Keratinocyte (primary cell): ENCODE results near the gene DNLZ. TPM values are rescaled to one million over a fixed set of nuclear protein-coding genes. Genes with fewer than 3 reads are reported as not detected.

ENCODE experiments used
- DNase-seq: peaks from one replicate; pipeline ENCODE4 v3.0.0-alpha.2; 2011; ENCODE audit warnings: low read depth, missing footprints, low spot score
- FAIRE-seq: peaks from 2 replicates; lab custom pipeline; 2011; peaks lifted over from hg19 to GRCh38; lab: Jason Lieb, UNC
- H2AFZ ChIP-seq: 2 replicates; pipeline ENCODE4 v1.6.0; 2012; ENCODE audit warnings: low read length, control low read depth, inconsistent platforms; ENCODE audit not compliant: control insufficient read depth
- H3K27ac ChIP-seq: 2 replicates; pipeline ENCODE4 v1.5.1; 2011; ENCODE audit warnings: low read length; ENCODE audit not compliant: control insufficient read depth, insufficient read depth
- H3K27me3 ChIP-seq: 3 replicates; pipeline ENCODE4 v1.6.0; 2011; ENCODE audit warnings: low read length; ENCODE audit not compliant: control insufficient read depth, insufficient read depth; ENCODE audit errors: extremely low read depth
- H3K36me3 ChIP-seq, 2 experiments: 2 replicates in 1 of 2; 3 replicates in 1 of 2; pipeline ENCODE4 v1.5.1; 2011; ENCODE audit warnings: low read length in 2 of 2, mild to moderate bottlenecking in 1 of 2; ENCODE audit not compliant: control insufficient read depth in 2 of 2, insufficient read depth in 2 of 2; ENCODE audit errors: extremely low read depth in 1 of 2
- H3K4me1 ChIP-seq: 3 replicates; pipeline ENCODE4 v1.5.1; 2011; ENCODE audit warnings: low read length; ENCODE audit not compliant: control insufficient read depth, insufficient read depth; ENCODE audit errors: extremely low read depth
- H3K4me2 ChIP-seq: 3 replicates; pipeline ENCODE4 v1.6.0; 2011; ENCODE audit warnings: low read depth, low read length; ENCODE audit not compliant: control insufficient read depth, insufficient read depth; ENCODE audit errors: extremely low read depth
- H3K4me3 ChIP-seq, 3 experiments: fragments of 200-600 bp in 1 of 3; sonication (generic) in 1 of 3; 2 replicates in 2 of 3; 3 replicates in 1 of 3; pipeline ENCODE4 v1.5.1; 2011 to 2016; ENCODE audit warnings: low read length in 3 of 3, mild to moderate bottlenecking in 3 of 3, control low read depth in 2 of 3, inconsistent platforms in 1 of 3, low read depth in 1 of 3, mixed read lengths in 1 of 3, mixed run types in 1 of 3, moderate library complexity in 1 of 3; ENCODE audit not compliant: control insufficient read depth in 2 of 3, insufficient read depth in 2 of 3; ENCODE audit errors: extremely low read depth in 1 of 3
- H3K79me2 ChIP-seq: 2 replicates; pipeline ENCODE4 v1.6.0; 2012; ENCODE audit warnings: low read length; ENCODE audit not compliant: control insufficient read depth, insufficient read depth
- H3K9ac ChIP-seq: 3 replicates; pipeline ENCODE4 v1.6.0; 2011; ENCODE audit warnings: low read length; ENCODE audit not compliant: control insufficient read depth, insufficient read depth; ENCODE audit errors: extremely low read depth
- H3K9me1 ChIP-seq: 3 replicates; pipeline ENCODE4 v1.6.0; 2011; ENCODE audit warnings: low read length; ENCODE audit not compliant: control insufficient read depth, insufficient read depth; ENCODE audit errors: extremely low read depth
- H3K9me3 ChIP-seq: 2 replicates; pipeline ENCODE4 v1.5.1; 2012; ENCODE audit warnings: low read depth, low read length; ENCODE audit not compliant: control insufficient read depth
- H4K20me1 ChIP-seq: 3 replicates; pipeline ENCODE4 v1.6.0; 2011; ENCODE audit warnings: low read length; ENCODE audit not compliant: control insufficient read depth, insufficient read depth; ENCODE audit errors: extremely low read depth
- CTCF ChIP-seq, 3 experiments: IDR thresholded peaks in 1 of 3; conservative IDR thresholded peaks in 1 of 3; optimal IDR thresholded peaks in 1 of 3; 2 replicates in 2 of 3; 3 replicates in 1 of 3; pipeline versions ENCODE3 to v1.5.1; 2011; ENCODE audit warnings: low read length in 3 of 3, mild to moderate bottlenecking in 3 of 3, moderate library complexity in 2 of 3, control low read depth in 1 of 3, inconsistent platforms in 1 of 3; ENCODE audit not compliant: insufficient read depth in 2 of 3; ENCODE audit errors: extremely low read depth in 1 of 3
- EZH2 ChIP-seq: IDR thresholded peaks from one replicate; pipeline ENCODE4 v1.6.1; 2012; ENCODE audit warnings: inconsistent platforms, mild to moderate bottlenecking, low read length, moderate library complexity
- dilution Hi-C: fragments of 300-500 bp; cut with MboI; formaldehyde crosslinking; loops from one replicate; pipeline ENCODE4 v1.7.0; 2020; ENCODE audit warnings: low sequenced_read_pairs; ENCODE audit not compliant: extremely low pct_ligation_motif_present
- polyA plus RNA-seq, 5 experiments: library from polyadenylated mRNA; depleted of rRNA in 3 of 5; stranded (reverse) in 3 of 5; stranded (forward) in 1 of 5; unstranded in 1 of 5; fragments of >200 nt; gene quantifications; 1 replicate in 1 of 5; 2 replicates in 3 of 5; 3 replicates in 1 of 5; pipeline versions ENCODE4 v1.2.1 to v1.2.3, GENCODE V29; 2011 to 2012; ENCODE audit warnings: missing spikeins in 2 of 5, low read depth in 1 of 5, low replicate concordance in 1 of 5

DNLZ gene
- polyA plus RNA-seq, 1 donor (not counting 4 experiments of a cell fraction or from before 2014, with no cell fraction given): 6.7 TPM

- peaks cover 2% of the 10 kb centered on the region for H4K20me1 ChIP-seq
- H3K9ac ChIP-seq: no peak overlapping the region
- no peak for FAIRE-seq
Measured at GRCh38 chr9:136376457-136376856, 12.9 kb upstream of the DNLZ start.

GRCh38 chr9:136375096-136375495 lies 11.6 kb upstream of the DNLZ start:
- Histone ChIP-seq H3K36me3 (peaks cover 3 to 20% of the 10 kb centered on the region in 2 experiments), H3K4me1 (peaks cover 8% of the 10 kb centered on the region)
- FAIRE-seq: no peak

More at GRCh38 chr9:136376457-136376856, 12.9 kb upstream of the DNLZ start:
- TF ChIP-seq CTCF (optimal IDR thresholded peaks at IDR 0.05 in 1 of 3, IDR thresholded peaks at IDR 0.05 in 1 of 3, conservative IDR thresholded peaks at IDR 0.05 in 1 of 3; ENCODE audit: extremely low read depth in 1 of 3, insufficient read depth in 2 of 3, low read length in 3 of 3) (no peak), EZH2 (no peak)
- Histone ChIP-seq H2AFZ (no peak overlapping the region), H3K4me2 (no peak overlapping the region), H3K9me1 (no peaks in the 10 kb centered on the region), H3K4me3 (no peak overlapping the region), H3K9me3 (no peaks in the 10 kb centered on the region), H3K79me2 (no peaks in the 10 kb centered on the region), H3K4me1 (peaks cover 8% of the 10 kb centered on the region), H3K27ac (no peak overlapping the region), H3K27me3 (no peaks in the 10 kb centered on the region), H3K36me3 (peaks cover 11 to 23% of the 10 kb centered on the region in 2 experiments)
- dilution Hi-C loops: no loop called here
- DNase-seq: no peak

More at GRCh38 chr9:136375096-136375495, 11.6 kb upstream of the DNLZ start:
- H3K9me3 ChIP-seq: no peaks in the 10 kb centered on the region
- H4K20me1 ChIP-seq: peaks cover 2% of the 10 kb centered on the region
- no peak overlapping the region for H2AFZ ChIP-seq
- no peaks in the 10 kb centered on the region for H3K27me3 ChIP-seq
- dilution Hi-C loops: no loop called here
- no peaks in the 10 kb centered on the region for H3K79me2 ChIP-seq
- no peak overlapping the region for H3K9ac ChIP-seq
- no peak overlapping the region for H3K27ac ChIP-seq
- DNase-seq: no peak
- H3K4me2 ChIP-seq: no peak overlapping the region
- H3K9me1 ChIP-seq: no peaks in the 10 kb centered on the region
- TF ChIP-seq CTCF (optimal IDR thresholded peaks at IDR 0.05 in 1 of 3, IDR thresholded peaks at IDR 0.05 in 1 of 3, conservative IDR thresholded peaks at IDR 0.05 in 1 of 3; ENCODE audit: extremely low read depth in 1 of 3, insufficient read depth in 2 of 3, low read length in 3 of 3) (no peak), EZH2 (no peak)
- no peak overlapping the region for H3K4me3 ChIP-seq
